HG02588 (cell line): ENCODE measurements around the gene UBFD1.
"Not testable (repeated sequence)": the region's sequence is repeated elsewhere in the genome, so short reads cannot be mapped to it uniquely, and the experiment has no call there.

Source experiments
- ATAC-seq: cut with Tn5 transposase; IDR thresholded peaks from one replicate; pipeline ENCODE4 v1.9.1; 2021; ENCODE audit warnings: mild to moderate bottlenecking, moderate library complexity; ENCODE audit not compliant: unreplicated experiment

Gene UBFD1

DNA sequence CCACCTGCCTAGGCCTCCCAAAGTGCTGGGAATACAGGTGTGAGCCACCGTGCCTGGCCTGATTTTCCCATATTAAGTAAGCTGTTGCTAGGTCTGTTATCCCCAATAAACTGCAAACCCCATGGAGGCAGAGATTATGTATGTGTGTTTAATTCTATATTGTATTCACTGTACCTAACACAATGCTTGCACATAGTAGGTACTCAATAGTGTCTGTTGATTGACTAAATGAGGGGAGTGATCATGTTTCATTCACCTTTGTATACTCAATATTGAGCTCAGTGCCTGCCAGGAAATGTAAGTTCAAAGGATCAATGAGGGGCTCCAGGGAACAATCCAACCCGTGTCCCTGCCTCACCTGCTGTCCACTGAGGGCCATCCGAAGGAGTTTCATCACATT is 32.6 kb upstream of the UBFD1 start:
- ATAC-seq: no peak

DNA sequence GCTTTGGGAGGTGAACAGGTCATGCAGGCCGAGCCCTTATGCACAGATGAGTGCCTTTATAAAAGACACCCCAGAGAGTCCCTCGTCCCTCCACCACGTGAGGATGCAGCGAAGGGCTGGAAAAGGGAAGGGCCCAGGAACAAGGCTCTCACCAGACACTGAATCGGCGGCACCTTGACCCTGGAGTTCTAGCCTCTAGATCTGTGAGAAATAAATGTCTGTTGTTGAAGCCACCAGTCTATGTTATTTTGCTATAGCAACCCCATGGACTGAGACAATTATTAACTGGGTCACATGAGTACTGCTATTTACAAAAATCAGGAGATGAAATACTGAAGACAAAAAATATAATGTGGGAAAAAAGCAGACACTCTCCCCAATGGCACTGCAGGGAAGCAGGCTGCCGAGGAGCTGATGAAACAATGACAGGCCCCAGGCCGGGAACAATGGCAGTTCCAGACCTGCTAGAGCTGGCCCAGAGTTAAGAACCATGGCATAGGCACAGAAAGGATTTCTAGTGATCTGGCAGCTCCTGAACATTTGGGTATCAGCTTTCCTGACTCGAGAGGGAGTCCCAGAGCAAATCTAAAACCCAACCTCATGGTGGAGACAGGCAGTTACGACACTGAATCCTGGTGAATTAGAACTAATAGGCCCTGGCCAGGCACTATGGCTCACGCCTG is 29.4 kb upstream of the UBFD1 start:
- no peak for ATAC-seq

DNA sequence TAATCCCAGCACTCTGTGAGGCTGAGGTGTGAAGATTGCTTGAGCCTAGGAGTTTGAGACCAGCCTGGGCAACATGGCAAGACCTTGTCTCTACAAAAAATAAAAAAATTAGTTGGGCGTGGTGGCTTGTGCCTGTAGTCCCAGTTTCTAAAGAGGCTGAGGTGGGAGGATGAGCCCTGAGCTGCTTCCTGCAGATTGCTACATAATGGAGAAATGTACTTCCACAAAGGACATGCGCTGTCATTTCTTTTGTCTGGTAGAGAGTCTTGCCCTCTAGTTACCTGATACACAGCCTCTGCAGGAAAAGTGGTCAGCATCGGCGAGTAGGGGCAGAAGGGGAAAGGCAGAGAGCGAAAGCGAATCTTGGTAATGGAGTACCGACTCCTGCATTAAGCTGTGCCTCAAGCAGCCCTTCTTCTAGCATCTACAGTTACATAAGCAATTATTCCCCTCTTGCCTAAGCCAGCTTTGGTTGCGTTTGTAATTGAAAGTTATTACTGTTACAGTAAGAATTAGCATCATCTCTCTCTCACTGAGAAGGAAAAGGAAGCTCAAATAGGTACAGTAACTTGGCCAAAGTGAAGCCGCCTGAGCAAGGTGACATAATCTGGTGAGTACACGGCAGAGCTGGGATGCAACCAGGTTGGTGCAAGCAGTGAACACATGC is 28.8 kb upstream of the UBFD1 start:
- no peak for ATAC-seq

DNA sequence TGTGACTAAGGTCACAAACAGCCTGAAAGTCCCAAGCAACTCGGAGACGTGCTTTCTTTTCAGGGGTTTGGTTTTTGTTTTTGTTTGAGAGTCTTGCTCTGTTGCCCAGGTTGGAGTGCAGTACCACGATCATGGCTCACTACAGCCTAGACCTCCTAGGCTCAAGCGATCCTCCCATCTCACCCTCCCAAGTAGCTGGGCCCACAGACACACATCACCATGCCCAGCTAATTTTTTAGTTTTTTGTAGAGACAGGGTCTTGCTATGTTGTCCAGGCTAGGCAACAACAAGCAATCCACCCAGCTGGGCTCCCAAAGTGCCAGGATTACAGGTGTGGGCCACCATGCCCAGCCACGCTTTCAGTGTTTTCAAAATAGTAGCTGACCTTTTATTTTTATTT is 27.5 kb upstream of the UBFD1 start:
- ATAC-seq: no peak

DNA sequence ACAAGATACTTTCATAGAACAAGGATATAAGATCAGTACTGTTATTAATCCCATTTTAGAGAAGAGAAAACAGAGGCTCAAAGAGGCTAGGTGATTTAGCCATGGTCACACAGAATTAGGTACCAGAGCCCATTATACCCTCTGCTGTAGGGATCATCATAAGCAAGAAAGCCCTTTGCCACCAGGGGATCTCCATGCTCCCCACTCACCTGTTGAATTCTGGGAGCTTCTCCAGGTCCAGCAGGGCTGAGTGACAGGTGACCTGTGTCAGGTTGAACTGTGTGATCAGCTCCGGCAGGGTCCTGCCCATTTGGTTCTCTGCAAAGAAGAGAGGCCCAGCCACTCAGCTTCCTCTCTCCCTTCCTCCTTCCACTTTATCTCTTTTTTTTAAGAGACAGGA is 25.1 kb upstream of the UBFD1 start:
- ATAC-seq: no peak

DNA sequence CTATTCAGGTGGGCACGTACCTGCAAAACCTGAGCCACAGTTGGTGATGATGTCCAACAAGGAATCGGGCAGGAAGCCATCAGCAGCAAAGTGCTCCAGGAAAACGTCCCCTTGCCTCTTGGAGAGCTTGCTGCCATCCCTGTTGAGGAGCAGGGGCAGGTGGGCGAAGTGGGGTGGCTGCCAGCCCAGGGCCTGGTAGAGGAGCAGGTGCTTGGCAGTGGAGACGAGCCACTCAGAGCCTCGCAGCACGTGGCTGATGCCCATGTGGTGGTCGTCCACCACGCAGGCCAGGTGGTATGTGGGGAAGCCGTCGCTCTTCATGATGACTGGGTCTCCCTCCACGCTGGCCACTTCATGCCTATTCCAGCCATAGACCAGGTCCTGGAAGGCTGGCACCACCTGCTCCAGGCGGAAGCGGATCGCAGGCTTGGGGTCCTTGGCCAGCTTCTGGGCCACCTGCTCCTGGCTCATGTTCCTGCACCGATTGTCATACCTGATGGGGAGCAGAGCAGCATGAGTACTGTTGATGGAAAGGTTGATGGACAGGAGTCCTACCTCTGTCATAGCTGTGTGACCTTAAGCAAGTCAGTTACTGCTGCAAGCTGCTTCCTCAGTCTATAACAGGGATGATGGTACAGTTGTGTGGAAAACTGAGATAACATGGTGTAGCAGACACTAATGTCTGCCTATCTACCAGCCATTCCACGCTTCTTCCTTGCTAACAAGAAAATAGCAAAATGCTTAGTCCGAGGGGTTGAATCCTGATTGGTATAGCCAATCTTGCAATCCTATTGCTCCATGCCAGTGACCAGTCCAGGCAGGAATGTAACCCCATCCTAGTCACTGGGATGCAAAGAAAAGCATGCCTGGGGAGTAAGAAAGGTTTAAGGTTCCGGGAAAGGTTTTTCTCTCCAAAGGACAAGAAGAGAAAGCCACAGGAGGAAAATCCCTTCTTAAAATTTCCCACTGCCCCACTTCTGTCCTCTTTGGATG is 22.4 kb upstream of the UBFD1 start:
- no peak for ATAC-seq

DNA sequence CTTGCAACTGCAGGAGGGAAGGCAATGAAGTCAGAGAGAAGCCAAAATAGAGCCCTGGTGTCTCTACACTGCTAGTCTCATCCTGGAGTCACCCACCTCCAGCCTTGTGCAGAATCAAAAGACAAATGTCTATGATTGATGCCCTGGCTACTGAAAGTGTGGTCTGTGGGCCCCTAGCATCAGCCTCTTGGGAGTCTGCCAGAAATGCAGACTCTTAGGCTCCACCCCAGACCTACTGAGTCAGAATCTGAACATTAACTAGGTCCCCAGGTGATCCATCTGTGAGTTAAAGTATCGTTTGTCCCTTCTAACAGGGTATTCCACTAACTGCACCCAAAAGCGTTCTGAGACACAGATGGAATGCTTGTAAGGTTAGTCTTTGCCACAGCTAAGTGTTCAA is 21.6 kb upstream of the UBFD1 start:
- no peak for ATAC-seq

DNA sequence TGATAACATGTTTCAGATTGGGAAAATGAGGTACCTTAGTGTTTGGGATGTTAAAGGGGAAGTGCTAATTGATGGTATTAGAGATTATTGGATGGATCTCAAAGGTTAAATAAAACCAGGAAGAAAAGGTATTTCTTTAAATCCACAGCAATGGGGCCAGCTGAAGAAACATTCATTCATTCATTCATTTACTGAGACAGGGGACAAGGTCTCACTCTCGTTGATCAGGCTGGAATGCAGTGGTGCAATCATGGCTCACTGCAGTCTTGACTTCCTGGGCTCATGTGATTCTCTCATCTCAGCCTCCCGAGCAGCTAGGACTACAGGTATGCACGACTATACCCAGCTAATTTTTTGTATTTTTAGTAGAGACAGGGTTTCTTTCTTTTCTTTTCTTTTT is 20.1 kb upstream of the UBFD1 start:
- ATAC-seq: no peak

DNA sequence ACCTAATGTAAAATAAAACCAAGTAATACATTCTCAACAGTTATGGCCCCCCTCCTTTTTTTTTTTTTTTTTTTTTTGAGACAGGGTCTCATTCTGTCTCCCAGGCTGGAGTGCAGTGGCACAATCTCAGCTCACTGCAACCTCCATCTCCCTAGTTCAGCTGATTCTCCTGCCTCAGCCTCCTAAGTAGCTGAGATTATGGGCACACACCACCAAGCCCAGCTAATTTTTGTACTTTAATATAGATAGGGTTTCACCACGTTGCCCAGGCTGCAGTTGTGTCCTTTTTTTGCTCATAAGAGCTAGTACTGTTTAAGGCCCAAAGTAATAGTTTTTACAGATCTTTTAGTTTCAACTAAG is 18.6 kb upstream of the UBFD1 start:
- no peak for ATAC-seq

DNA sequence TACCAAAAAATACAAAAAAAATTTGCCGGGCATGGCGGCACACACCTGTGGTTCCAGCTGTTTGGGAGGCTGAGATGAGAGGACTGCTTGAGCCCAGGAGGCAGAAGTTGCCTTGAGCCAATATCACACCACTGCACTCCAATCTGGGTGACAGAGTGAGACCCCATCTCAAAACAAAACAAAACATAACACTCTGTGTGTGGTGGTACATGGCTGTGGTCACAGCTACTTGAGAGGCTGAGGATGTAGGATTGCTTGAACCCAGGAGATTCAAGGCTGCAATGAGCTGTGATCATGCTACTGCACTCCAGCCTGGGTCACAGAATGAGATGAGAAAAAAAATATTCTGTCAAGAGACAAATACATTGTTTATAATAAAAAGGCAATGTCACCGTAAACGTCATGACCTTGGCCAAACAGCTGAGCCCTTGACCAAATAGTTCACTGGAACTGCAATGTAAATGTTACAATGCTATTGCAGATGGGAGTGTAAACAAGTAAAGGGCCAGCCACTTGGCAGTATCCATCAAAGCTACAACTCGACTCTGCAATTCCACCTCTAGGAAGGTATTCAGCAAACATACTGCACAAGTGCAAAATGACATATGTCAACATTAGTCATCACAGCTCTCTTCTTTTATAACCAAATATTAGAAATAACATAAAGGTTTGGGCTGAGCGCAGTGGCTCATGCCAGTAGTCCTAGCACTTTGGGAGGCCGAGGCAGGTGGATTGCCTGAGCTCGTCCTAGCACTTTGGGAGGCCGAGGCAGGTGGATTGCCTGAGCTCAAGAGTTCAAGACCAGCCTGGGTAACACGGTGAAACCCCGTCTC is 17.3 kb upstream of the UBFD1 start:
- ATAC-seq: no peak

DNA sequence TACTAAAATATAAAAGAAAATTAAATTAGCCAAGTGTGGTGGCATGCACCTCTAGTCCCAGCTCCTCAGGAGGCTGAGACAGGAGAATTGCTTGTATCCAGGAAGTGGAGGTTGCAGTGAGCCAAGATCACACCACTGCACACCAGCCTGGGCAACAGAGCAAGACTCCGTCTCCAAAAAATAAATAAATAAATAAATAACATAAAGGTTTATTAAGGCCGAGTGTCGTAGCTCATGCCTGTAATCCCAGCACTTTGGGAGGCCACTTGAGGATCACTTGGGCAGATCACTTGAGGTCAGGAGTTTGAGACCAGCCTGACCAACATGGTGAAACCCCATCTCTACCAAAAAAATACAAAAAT is 16.7 kb upstream of the UBFD1 start:
- not testable (repeated sequence) for ATAC-seq

DNA sequence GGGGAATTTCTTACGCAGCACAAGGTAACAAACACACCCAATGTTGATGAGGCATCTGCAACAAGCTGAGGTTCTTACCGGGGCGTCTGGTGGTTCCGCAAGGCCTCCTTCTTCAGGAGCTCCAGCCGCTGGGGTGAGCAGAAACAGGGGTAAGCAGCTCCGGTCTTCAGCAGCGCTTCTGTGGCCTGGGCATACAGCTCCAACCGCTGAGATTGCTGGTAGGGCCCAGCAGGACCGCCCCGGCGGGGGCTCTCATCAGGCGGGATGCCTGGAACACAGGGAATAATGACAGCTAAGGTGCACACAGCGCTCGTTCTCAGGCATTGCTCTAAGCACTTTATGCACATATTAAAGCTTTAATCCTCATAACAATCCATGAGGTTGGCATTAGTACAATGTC is 13.1 kb upstream of the UBFD1 start:
- ATAC-seq: no peak

DNA sequence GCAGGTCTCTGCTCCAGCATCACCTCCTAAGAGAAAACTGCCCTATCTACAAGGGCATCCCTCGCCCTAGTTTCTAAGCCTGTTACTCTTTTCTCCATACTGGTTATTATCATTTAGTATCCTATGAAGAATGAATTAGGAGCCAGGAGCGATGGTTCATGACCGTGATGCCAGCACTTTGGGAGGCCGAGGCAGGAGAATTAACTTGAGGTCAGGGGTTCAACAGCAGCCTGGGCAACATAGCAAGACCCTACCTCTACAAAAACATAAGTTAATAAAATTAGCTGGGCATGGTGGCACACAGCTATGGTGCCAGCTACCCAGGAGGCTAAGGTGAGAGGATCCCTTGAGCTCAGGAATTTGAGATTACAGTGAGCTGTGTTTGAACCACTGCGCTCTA is 7.6 kb upstream of the UBFD1 start:
- ATAC-seq: no peak

DNA sequence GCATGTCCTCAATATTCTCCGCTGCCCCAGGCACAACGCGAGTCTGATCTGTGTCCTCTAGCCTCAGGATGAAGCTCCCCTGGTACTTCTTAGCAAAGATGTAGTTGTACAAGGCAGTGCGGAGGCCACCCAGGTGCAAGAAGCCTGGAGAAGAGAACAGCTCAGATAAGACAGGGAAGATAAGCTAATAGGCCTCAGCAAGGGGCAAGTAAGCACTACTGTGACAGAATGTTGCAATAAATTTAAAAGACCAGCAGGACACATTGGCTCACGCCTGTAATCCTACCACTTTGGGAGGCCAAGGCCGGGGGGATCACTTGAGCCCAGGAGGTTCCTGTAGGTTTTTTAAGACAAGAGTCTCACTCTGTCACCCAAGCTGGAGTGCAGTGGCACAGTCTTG is 5.4 kb upstream of the UBFD1 start:
- ATAC-seq: no peak

DNA sequence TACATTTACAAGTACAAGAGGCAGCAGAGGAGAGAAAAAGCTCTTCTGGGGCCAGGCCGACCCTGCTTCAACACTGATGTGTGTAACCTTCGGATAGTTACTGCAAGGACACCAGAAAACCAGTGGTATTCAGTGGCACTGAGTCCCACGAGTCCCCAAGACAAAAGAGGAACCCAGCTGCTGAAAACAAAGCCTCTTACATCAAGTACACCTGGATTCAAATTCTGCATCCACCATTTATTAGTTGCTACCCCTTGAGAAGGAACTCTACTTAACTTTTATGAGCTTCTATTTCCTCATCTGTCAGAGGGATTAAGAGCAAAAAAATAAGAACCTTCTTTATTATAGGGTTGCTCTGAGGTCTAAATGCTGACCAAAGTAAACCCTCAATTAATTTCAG is 3.0 kb upstream of the UBFD1 start:
- no peak for ATAC-seq

DNA sequence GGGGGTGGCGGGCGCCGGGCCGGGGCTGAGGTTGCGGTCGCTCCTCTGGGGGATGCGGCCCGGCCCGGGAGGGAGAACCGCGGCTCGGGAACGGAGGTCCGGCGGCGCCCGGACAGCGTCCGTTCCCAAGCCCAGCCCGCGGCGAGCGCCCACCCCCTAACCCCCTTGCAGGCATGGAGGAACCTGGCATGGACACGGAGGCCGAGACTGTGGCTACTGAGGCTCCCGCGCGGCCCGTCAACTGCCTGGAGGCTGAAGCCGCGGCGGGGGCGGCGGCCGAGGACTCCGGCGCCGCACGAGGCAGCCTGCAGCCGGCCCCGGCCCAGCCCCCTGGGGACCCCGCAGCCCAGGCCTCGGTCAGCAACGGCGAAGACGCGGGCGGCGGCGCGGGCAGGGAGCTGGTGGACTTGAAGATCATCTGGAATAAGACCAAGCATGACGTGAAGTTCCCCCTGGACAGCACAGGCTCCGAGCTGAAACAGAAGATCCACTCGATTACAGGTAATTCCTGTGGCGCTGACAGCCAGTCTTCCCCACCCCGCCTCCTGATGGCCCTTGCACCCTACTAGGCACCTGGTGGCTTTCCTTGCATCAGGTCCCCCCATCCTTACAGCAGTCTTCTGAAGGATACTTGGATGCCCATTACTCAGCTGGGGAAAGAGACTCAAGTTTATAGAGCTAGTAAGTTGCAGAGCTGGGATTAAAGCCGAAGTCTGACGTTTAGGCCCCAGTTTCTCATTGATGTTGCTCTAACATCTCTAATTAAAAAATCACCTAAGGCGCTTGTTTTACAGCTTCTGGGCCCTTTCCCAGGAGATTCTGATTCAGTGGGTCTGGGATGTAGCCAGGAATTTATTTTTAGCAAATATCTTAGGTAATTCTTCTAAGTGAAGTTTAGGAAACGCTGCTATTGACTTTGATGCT is 514 bp downstream of the UBFD1 start:
- no peak for ATAC-seq

DNA sequence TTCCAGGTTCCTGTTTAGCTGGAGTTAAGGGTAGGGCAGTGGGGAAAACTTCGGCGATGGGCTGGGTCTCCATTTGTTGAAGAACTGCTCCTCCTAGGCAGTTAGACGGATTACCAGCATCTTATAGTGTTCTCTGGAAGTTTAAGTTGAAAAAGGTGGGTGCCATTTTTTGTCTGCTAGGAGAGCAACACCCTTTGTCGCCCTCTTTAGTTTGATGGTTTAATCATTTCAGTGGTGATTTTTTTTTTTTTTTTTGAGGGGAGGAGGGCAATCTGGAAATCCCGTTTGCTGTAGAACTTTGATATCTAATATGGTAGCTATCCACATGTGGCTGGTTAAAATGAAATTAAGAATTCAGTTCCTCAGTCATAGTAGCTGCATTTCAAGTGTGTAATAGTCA is 4.1 kb downstream of the UBFD1 start:
- no peak for ATAC-seq

DNA sequence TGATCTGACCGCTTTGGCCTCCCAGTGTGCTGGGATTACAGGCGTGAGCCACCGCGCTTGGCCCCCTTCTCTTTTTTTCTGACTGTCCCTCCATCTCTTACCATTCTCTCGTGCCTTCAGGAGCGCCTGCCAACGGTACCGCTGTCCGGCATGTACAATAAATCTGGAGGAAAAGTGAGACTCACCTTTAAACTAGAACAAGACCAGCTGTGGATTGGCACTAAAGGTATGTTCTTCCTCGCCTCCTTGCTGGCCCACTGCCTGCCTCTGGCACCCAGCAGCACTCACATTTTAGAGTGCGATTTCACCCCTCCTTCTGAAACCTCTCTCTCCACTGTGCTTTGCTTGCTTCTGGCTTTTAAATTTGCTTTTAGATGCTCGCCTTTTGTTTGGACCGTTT is 5.0 kb downstream of the UBFD1 start:
- ATAC-seq: no peak

DNA sequence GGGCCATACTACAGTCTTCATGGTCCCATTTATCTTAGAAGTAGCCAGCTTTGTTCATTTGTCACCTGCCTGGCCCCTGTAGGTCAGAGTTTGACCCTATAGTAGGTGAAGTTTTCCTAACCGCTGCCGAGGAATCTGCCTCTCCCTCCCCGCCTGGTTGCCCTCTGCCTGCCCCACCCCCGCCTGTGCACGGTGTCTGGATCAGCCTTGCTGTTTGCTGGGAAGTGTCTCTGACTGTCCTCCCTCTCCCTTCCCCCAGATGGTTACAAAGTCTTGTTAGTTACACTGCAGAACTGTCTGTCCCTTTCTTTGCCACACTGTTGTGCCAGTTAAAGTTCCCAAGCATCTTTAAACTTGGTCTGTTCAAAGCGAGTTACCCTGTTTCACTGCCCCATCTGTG is 5.7 kb downstream of the UBFD1 start:
- ATAC-seq: no peak
